Left ventricle myocardium inferior (tissue), 1 donor: Measurements from ENCODE around the gene SLC8A1. TPM values are rescaled to one million over a fixed set of nuclear protein-coding genes. Genes with fewer than 3 reads are reported as not detected.

ENCODE experiments used
- DNase-seq: peaks from one replicate; pipeline ENCODE4 v3.0.0-alpha.2; 2020
- H3K27ac ChIP-seq: fragments of 200-600 bp; replicated peaks from 2 replicates; pipeline ENCODE4 v1.8.0; 2021
- H3K27me3 ChIP-seq: fragments of 200-600 bp; 2 replicates; pipeline ENCODE4 v1.8.0; 2021; ENCODE audit warnings: low read depth
- H3K36me3 ChIP-seq: fragments of 200-600 bp; 2 replicates; pipeline ENCODE4 v1.8.0; 2021
- H3K4me1 ChIP-seq: fragments of 200-600 bp; 2 replicates; pipeline ENCODE4 v1.8.0; 2021
- H3K4me3 ChIP-seq: fragments of 200-600 bp; 2 replicates; pipeline ENCODE4 v1.8.0; 2021; ENCODE audit warnings: mild to moderate bottlenecking, moderate library complexity
- H3K9me3 ChIP-seq: fragments of 200-600 bp; replicated peaks from 2 replicates; pipeline ENCODE4 v1.8.0; 2021
- CTCF ChIP-seq: fragments of 200-600 bp; IDR thresholded peaks from 2 replicates; pipeline ENCODE4 v1.8.0; 2021; ENCODE audit warnings: antibody characterized with exemption, mild to moderate bottlenecking, borderline replicate concordance
- intact Hi-C: fragments of 100-400 bp; cut with micrococcal nuclease; formaldehyde crosslinking; loops from one replicate; pipeline ENCODE4 v1.11.0; 2022
- total RNA-seq: library from RNA; stranded (reverse); fragmentation: NEBNext Ultra II Directional; extraction: Animal tissue kit (Norgen Biotek cat#: 25700); gene quantifications from one replicate; pipeline ENCODE4 v1.2.1, GENCODE V29; 2021
- donor health status: DM: no; HTN: yes; CAD: no; lungs with severe emphysema.

Gene SLC8A1
- total RNA-seq, 1 donor from 2014 or later, result 990 TPM

GRCh38 chr2:40256649-40257048 is 195.2 kb downstream of the SLC8A1 start:
- intact Hi-C loops, result no loop called here
- no peak overlapping the region for H3K27ac ChIP-seq
- TF ChIP-seq CTCF, result peak; percentile 18

GRCh38 chr2:40256008-40256407 is 195.9 kb downstream of the SLC8A1 start:
- Histone ChIP-seq H3K4me1 (peaks cover 56% of the 10 kb centered on the region), H3K27me3 (no peaks in the 10 kb centered on the region), H3K27ac (no peak overlapping the region), H3K36me3 (no peaks in the 10 kb centered on the region), H3K9me3 (no peaks in the 10 kb centered on the region), H3K4me3 (no peak overlapping the region)
- intact Hi-C loops, result no loop called here
- TF ChIP-seq CTCF, result no peak
- no peak for DNase-seq

More at GRCh38 chr2:40256649-40257048, 195.2 kb downstream of the SLC8A1 start:
- Histone ChIP-seq H3K4me3 (no peak overlapping the region), H3K36me3 (no peaks in the 10 kb centered on the region), H3K9me3 (no peaks in the 10 kb centered on the region), H3K4me1 (peaks cover 56% of the 10 kb centered on the region), H3K27me3 (no peaks in the 10 kb centered on the region)
- no peak for DNase-seq

GRCh38 chr2:40255103-40255502 is 196.8 kb downstream of the SLC8A1 start:
- no peak for TF ChIP-seq CTCF
- Histone ChIP-seq H3K4me1 (peaks cover 56% of the 10 kb centered on the region), H3K27ac (no peak overlapping the region), H3K27me3 (no peaks in the 10 kb centered on the region), H3K36me3 (no peaks in the 10 kb centered on the region), H3K9me3 (no peaks in the 10 kb centered on the region), H3K4me3 (no peak overlapping the region)
- DNase-seq, result no peak
- intact Hi-C loops, result no loop called here

- H3K4me3 ChIP-seq, result no peak overlapping the region
- no peaks in the 10 kb centered on the region for H3K9me3 ChIP-seq
- no peak for TF ChIP-seq CTCF
- H3K36me3 ChIP-seq, result no peaks in the 10 kb centered on the region
- no peaks in the 10 kb centered on the region for H3K27me3 ChIP-seq
- intact Hi-C loops, result no loop called here
- H3K27ac ChIP-seq, result no peak overlapping the region
- peaks cover 55% of the 10 kb centered on the region for H3K4me1 ChIP-seq
- DNase-seq, result no peak
These were observed 197.3 kb downstream of the SLC8A1 start for GRCh38 chr2:40254611-40255010.

- no peak for DNase-seq
- Histone ChIP-seq H3K4me1 (peaks cover 59% of the 10 kb centered on the region), H3K9me3 (no peaks in the 10 kb centered on the region), H3K27ac (no peak overlapping the region), H3K4me3 (no peak overlapping the region), H3K27me3 (no peaks in the 10 kb centered on the region), H3K36me3 (no peaks in the 10 kb centered on the region)
- intact Hi-C loops, result no loop called here
- no peak for TF ChIP-seq CTCF
These were observed 200.8 kb downstream of the SLC8A1 start for GRCh38 chr2:40251137-40251536.

- H3K27me3 ChIP-seq, result no peaks in the 10 kb centered on the region
- no peaks in the 10 kb centered on the region for H3K9me3 ChIP-seq
- H3K27ac ChIP-seq, result no peak overlapping the region
- no peak for TF ChIP-seq CTCF
- H3K4me1 ChIP-seq, result peaks cover 74% of the 10 kb centered on the region
- DNase-seq, result no peak
- H3K36me3 ChIP-seq, result no peaks in the 10 kb centered on the region
- intact Hi-C loops, result no loop called here
- no peak overlapping the region for H3K4me3 ChIP-seq
These were observed 202.3 kb downstream of the SLC8A1 start for GRCh38 chr2:40249577-40249976.
